IMR-90 (cell line): ENCODE measurements around the gene ACTL6B. TPM values are rescaled to one million over a fixed set of nuclear protein-coding genes. Genes with fewer than 3 reads are reported as not detected.

ENCODE experiments used
- ATAC-seq: fragments of 200-7000 bp; cut with Tn5 transposase; 2 replicates; pipeline ENCODE4 v1.9.1; 2020; ENCODE audit warnings: low read depth, mild to moderate bottlenecking, moderate library complexity
- BruUV-seq: library from RNA; stranded (reverse); fragments of 400-500 nt; replicated peaks from 2 replicates; lab custom pipeline; 2021; lab: Mats Ljungman, UMichigan
- CTCF ChIA-PET: fragments of 300-600 bp; formaldehyde crosslinking; extraction: SDS; loops from one replicate; lab custom pipeline; 2021; ENCODE audit warnings: antibody characterized with exemption; lab: Yijun Ruan, JAX
- POLR2A ChIA-PET: fragments of 300-600 bp; sonication (Branson Sonifier 250); formaldehyde crosslinking; loops from one replicate; lab custom pipeline; 2022; ENCODE audit warnings: antibody characterized with exemption; ENCODE audit not compliant: unreplicated experiment; lab: Charles Lee
- DNase-seq: peaks from one replicate; pipeline ENCODE4 v3.0.0; 2013
- H2AFZ ChIP-seq: replicated peaks from 2 replicates; pipeline ENCODE3; 2013; ENCODE audit warnings: low read length, mild to moderate bottlenecking; ENCODE audit not compliant: poor library complexity
- H2AK5ac ChIP-seq: 2 replicates; pipeline ENCODE4 v1.6.1; 2013; ENCODE audit warnings: low read depth, low read length, inconsistent platforms
- H2AK9ac ChIP-seq: replicated peaks from 2 replicates; pipeline ENCODE3; 2013; ENCODE audit warnings: mild to moderate bottlenecking, low read depth, low read length, moderate library complexity; ENCODE audit not compliant: poor library complexity
- H2BK120ac ChIP-seq: 2 replicates; pipeline ENCODE4 v1.6.1; 2013; ENCODE audit warnings: low read depth, low read length, inconsistent platforms
- H2BK15ac ChIP-seq: 3 replicates; pipeline ENCODE4 v1.6.1; 2013; ENCODE audit warnings: low read depth, low read length, inconsistent platforms
- H2BK20ac ChIP-seq: 2 replicates; pipeline ENCODE4 v1.6.1; 2013; ENCODE audit warnings: low read depth, mild to moderate bottlenecking, inconsistent platforms, low read length, moderate library complexity
- H2BK5ac ChIP-seq: 2 replicates; pipeline ENCODE4 v1.6.1; 2013; ENCODE audit warnings: mild to moderate bottlenecking, low read depth, low read length, inconsistent platforms; ENCODE audit not compliant: poor library complexity, severe bottlenecking
- H3K14ac ChIP-seq: replicated peaks from 2 replicates; pipeline ENCODE4 v1.6.1; 2013; ENCODE audit warnings: low read depth, low read length, inconsistent platforms
- H3K18ac ChIP-seq: 2 replicates; pipeline ENCODE4 v1.6.1; 2013; ENCODE audit warnings: low read depth, low read length, control low read depth
- H3K23ac ChIP-seq: 2 replicates; pipeline ENCODE4 v1.6.1; 2013; ENCODE audit warnings: low read depth, low read length, inconsistent platforms
- H3K27ac ChIP-seq: 2 replicates; pipeline ENCODE4 v1.5.1; 2013; ENCODE audit warnings: mild to moderate bottlenecking, control low read depth, low read length; ENCODE audit not compliant: insufficient read depth
- H3K27me3 ChIP-seq: 2 replicates; pipeline ENCODE4 v1.6.1; 2013; ENCODE audit warnings: low read length; ENCODE audit not compliant: control insufficient read depth, insufficient read depth
- H3K36me3 ChIP-seq: 2 replicates; pipeline ENCODE4 v1.6.1; 2013; ENCODE audit warnings: low read length, mixed read lengths; ENCODE audit not compliant: control insufficient read depth, insufficient read depth
- H3K4ac ChIP-seq: 2 replicates; pipeline ENCODE4 v1.6.1; 2013; ENCODE audit warnings: low read depth, low read length, inconsistent platforms
- H3K4me1 ChIP-seq: 2 replicates; pipeline ENCODE4 v1.6.1; 2013; ENCODE audit warnings: low read length, mixed read lengths; ENCODE audit not compliant: control insufficient read depth, insufficient read depth
- H3K4me2 ChIP-seq: 2 replicates; pipeline ENCODE4 v1.6.1; 2013; ENCODE audit warnings: low read depth, mild to moderate bottlenecking, control low read depth, low read length, moderate library complexity
- H3K4me3 ChIP-seq: 2 replicates; pipeline ENCODE4 v1.5.1; 2013; ENCODE audit warnings: low read depth, mild to moderate bottlenecking, control low read depth, low read length, moderate library complexity; ENCODE audit not compliant: insufficient read depth
- H3K56ac ChIP-seq: 2 replicates; pipeline ENCODE4 v1.6.1; 2013; ENCODE audit warnings: low read length, inconsistent platforms; ENCODE audit not compliant: insufficient read depth; ENCODE audit errors: extremely low read depth
- H3K79me1 ChIP-seq, 2 experiments: 2 replicates each; pipeline ENCODE4 v1.6.1; 2013; ENCODE audit warnings: low read length in 2 of 2, inconsistent platforms in 1 of 2, low read depth in 1 of 2
- H3K9ac ChIP-seq: 2 replicates; pipeline ENCODE4 v1.6.1; 2013; ENCODE audit warnings: low read depth, low read length, control low read depth
- H3K9me1 ChIP-seq: 2 replicates; pipeline ENCODE4 v1.6.1; 2013; ENCODE audit warnings: low read length, inconsistent platforms; ENCODE audit not compliant: insufficient read depth
- H3K9me3 ChIP-seq: 2 replicates; pipeline ENCODE4 v1.6.1; 2013; ENCODE audit warnings: low read length; ENCODE audit not compliant: control insufficient read depth, insufficient read depth
- H4K20me1 ChIP-seq: 2 replicates; pipeline ENCODE4 v1.6.1; 2013; ENCODE audit warnings: low read length, inconsistent platforms; ENCODE audit not compliant: insufficient read depth
- H4K5ac ChIP-seq: 2 replicates; pipeline ENCODE4 v1.6.1; 2013; ENCODE audit warnings: mild to moderate bottlenecking, low read depth, low read length, control low read depth
- H4K8ac ChIP-seq, 2 experiments: 2 replicates each; pipeline ENCODE4 v1.6.1; 2013; ENCODE audit warnings: low read depth in 2 of 2, low read length in 2 of 2, control low read depth in 1 of 2, inconsistent platforms in 1 of 2
- H4K91ac ChIP-seq: 2 replicates; pipeline ENCODE4 v1.6.1; 2013; ENCODE audit warnings: low read depth, low read length, inconsistent platforms; ENCODE audit not compliant: insufficient read depth
- CEBPB ChIP-seq: IDR thresholded peaks from 2 replicates; pipeline ENCODE4 v1.6.1; 2012; ENCODE audit warnings: low read depth, low read length, improper control_type of control experiment
- CHD1 ChIP-seq: IDR thresholded peaks from 2 replicates; pipeline ENCODE4 v1.6.1; 2012; ENCODE audit warnings: low read depth, low read length, improper control_type of control experiment
- MXI1 ChIP-seq: IDR thresholded peaks from 2 replicates; pipeline ENCODE4 v1.6.1; 2012; ENCODE audit warnings: low read depth, mild to moderate bottlenecking, low read length, moderate library complexity, borderline replicate concordance
- NFE2L2 ChIP-seq: fragments of 150-350 bp; IDR thresholded peaks from 2 replicates; pipeline ENCODE4 v1.6.1; 2016; ENCODE audit warnings: low read depth, mild to moderate bottlenecking, low read length
- RFX5 ChIP-seq: IDR thresholded peaks from 2 replicates; pipeline ENCODE4 v1.8.0; 2012; ENCODE audit warnings: low read depth, mild to moderate bottlenecking, low read length, moderate library complexity
- USF2 ChIP-seq: fragments of 150-350 bp; IDR thresholded peaks from 2 replicates; pipeline ENCODE4 v1.6.1; 2017; ENCODE audit warnings: mild to moderate bottlenecking, antibody characterized with exemption, low read length, low read depth
- WGBS, 2 experiments: methylation state at CpG; one replicate each; pipeline versions ENCODE4 v1.1.5 to v1.1.7; 2013; ENCODE audit warnings: missing lambda C conversion rate in 2 of 2; ENCODE audit not compliant: insufficient read length in 1 of 2; ENCODE audit errors: extremely low coverage in 2 of 2; 5-methylcytosine and 5-hydroxymethylcytosine counted together
- dilution Hi-C: fragments of 300-500 bp; cut with HindIII; formaldehyde crosslinking; loops from one replicate; pipeline ENCODE4 v1.14.3; 2018; ENCODE audit warnings: low sequenced_read_pairs; ENCODE audit not compliant: unreplicated experiment
- in situ Hi-C: fragments of 300-500 bp; cut with MboI; formaldehyde crosslinking; loops from 3 replicates; pipeline ENCODE4 v1.14.3; 2019; ENCODE audit warnings: low sequenced_read_pairs, inconsistent platforms, mixed read lengths
- intact Hi-C: fragments of 100-400 bp; cut with micrococcal nuclease; formaldehyde crosslinking; loops from 2 replicates; pipeline ENCODE4 v1.10.0; 2022
- polyA plus RNA-seq, 3 experiments: library from polyadenylated mRNA; depleted of rRNA; stranded (reverse); fragments of >200 nt; gene quantifications; 2 replicates each; pipeline ENCODE4 v1.2.3, GENCODE V29; 2012; ENCODE audit warnings: low replicate concordance in 1 of 3
- total RNA-seq: library from RNA; depleted of rRNA; stranded (reverse); fragments of >200 nt; gene quantifications from 2 replicates; pipeline ENCODE4 v1.2.3, GENCODE V29; 2012

Gene ACTL6B
- total and polyA plus RNA-seq, 2 of the 4 experiments (the other 2 are of a cell fraction), result not detected

DNA sequence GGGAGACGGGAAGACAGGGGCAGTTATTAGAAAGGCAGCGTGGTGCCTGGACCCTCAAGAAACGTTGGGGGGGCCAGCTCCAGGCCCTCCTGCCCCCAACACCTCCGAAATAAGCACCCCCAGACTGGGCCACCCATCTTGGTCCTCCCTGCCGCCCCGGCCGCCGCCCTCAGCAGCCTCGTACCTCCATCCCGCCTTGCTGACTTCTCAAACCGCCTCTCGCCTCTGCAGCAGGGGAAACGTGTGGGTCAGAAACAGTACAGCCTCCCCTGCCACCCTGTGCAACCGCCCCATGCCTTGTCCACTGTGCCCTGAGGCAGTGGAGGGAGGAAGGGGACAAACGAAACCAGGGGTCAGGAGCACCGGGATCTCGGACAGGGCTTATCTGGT, 30.6 kb upstream of the ACTL6B start:
- Histone ChIP-seq H2BK5ac (no peak overlapping the region), H2BK20ac (no peak overlapping the region), H3K27me3 (no peaks in the 10 kb centered on the region), H3K4me3 (no peak overlapping the region), H3K27ac (no peak overlapping the region), H3K4me1 (peaks cover 12% of the 10 kb centered on the region), H4K91ac (no peak overlapping the region), H4K8ac (no peak overlapping the region), H2AK5ac (no peak overlapping the region), H3K23ac (no peak overlapping the region), H3K9me1 (no peaks in the 10 kb centered on the region), H3K18ac (no peak overlapping the region), H2BK120ac (no peak overlapping the region), H2AFZ (no peak overlapping the region), H2BK15ac (no peak overlapping the region), H2AK9ac (no peak overlapping the region), H4K20me1 (peaks cover 53% of the 10 kb centered on the region), H3K56ac (no peak overlapping the region), H3K4me2 (no peak overlapping the region), H3K9ac (no peak overlapping the region), H3K14ac (no peak overlapping the region), H3K9me3 (no peaks in the 10 kb centered on the region), H3K36me3 (peaks cover 68% of the 10 kb centered on the region), H4K5ac (no peak overlapping the region), H3K79me1 (peaks cover 13 to 39% of the 10 kb centered on the region in 2 experiments), H3K4ac (no peak overlapping the region)
- dilution Hi-C loops, result no loop called here
- TF ChIP-seq CEBPB (no peak), NFE2L2 (no peak), MXI1 (no peak), CHD1 (no peak), RFX5 (no peak), USF2 (no peak)
- DNase-seq (no peak), ATAC-seq (no peak)
- BruUV-seq, result no TSS peak
- ChIA-PET CTCF (no interaction called here), POLR2A (no interaction called here)
- 78% methylated on average over 4 of the region's 17 CpGs; no CpG with 5 or more reads in 1 of the 2 experiments for WGBS, 2 experiments
- in situ Hi-C loops, result no loop called here
- intact Hi-C loops, result no loop called here
